PC-3 (cell line): Measurements from ENCODE around the gene IGSF21.

ENCODE experiments used
- CTCF ChIP-seq: fragments of 300-600 bp; sonication (generic); conservative IDR thresholded peaks from 2 replicates; pipeline ENCODE4 v1.5.1; 2017; ENCODE audit warnings: antibody characterized with exemption, low read depth, mild to moderate bottlenecking, low read length
- EZH2 ChIP-seq: fragments of 300-600 bp; sonication (generic); IDR thresholded peaks from one replicate; pipeline ENCODE4 v1.6.1; 2017; ENCODE audit warnings: antibody characterized with exemption, mild to moderate bottlenecking, low read length; ENCODE audit not compliant: unreplicated experiment

- TF ChIP-seq CTCF (no peak), EZH2 (no peak)
These were observed 187.0 kb downstream of the IGSF21 start for GRCh38 chr1:18294437-18295176.
